Calu3 (cell line): ENCODE data around the gene MYH10. TPM values are rescaled to one million over a fixed set of nuclear protein-coding genes. Genes with fewer than 3 reads are reported as not detected.
"Not testable (repeated sequence)": the region's sequence is repeated elsewhere in the genome, so short reads cannot be mapped to it uniquely, and the experiment has no call there.

Experiments used
- BruUV-seq: library from RNA; stranded (reverse); fragments of 400-500 nt; replicated peaks from 2 replicates; lab custom pipeline; 2021; lab: Mats Ljungman, UMichigan
- CTCF ChIA-PET: fragments of 300-600 bp; sonication (Branson Sonifier 250); formaldehyde crosslinking; loops from one replicate; lab custom pipeline; 2022; ENCODE audit warnings: antibody characterized with exemption; lab: Charles Lee
- DNase-seq: peaks from one replicate; pipeline ENCODE4 v3.0.0; 2022
- H3K27ac Mint-ChIP-seq: one replicate; pipeline ENCODE4 v1.8.0; 2022; ENCODE audit warnings: mixed read lengths; ENCODE audit not compliant: unreplicated experiment
- H3K27me3 Mint-ChIP-seq: one replicate; pipeline ENCODE4 v1.8.0; 2022; ENCODE audit warnings: mixed read lengths; ENCODE audit not compliant: unreplicated experiment
- H3K36me3 Mint-ChIP-seq: one replicate; pipeline ENCODE4 v1.8.0; 2022; ENCODE audit warnings: mild to moderate bottlenecking, moderate library complexity, mixed read lengths; ENCODE audit not compliant: insufficient read depth, unreplicated experiment
- H3K4me1 Mint-ChIP-seq: one replicate; pipeline ENCODE4 v1.8.0; 2022; ENCODE audit warnings: mild to moderate bottlenecking, low read depth, mixed read lengths; ENCODE audit not compliant: unreplicated experiment
- H3K4me3 Mint-ChIP-seq: one replicate; pipeline ENCODE4 v1.8.0; 2022; ENCODE audit warnings: mild to moderate bottlenecking, low read depth, moderate library complexity, mixed read lengths; ENCODE audit not compliant: unreplicated experiment
- H3K9me3 Mint-ChIP-seq: one replicate; pipeline ENCODE4 v1.8.0; 2022; ENCODE audit warnings: low read depth, mixed read lengths; ENCODE audit not compliant: unreplicated experiment
- intact Hi-C: fragments of 100-400 bp; cut with micrococcal nuclease; formaldehyde crosslinking; loops from one replicate; pipeline ENCODE4 v1.10.0; 2022; ENCODE audit not compliant: unreplicated experiment
- total RNA-seq: library from RNA; stranded (reverse); gene quantifications from 2 replicates; pipeline ENCODE4 v1.2.3, GENCODE V29; 2022
- TF ChIP-seq, protein P1 (sequence below): fragments of 200-600 bp; IDR thresholded peaks from one replicate; pipeline ENCODE4 v1.8.0; 2022; ENCODE audit warnings: antibody characterized with exemption; ENCODE audit not compliant: unreplicated experiment

The MYH10 gene
- total RNA-seq, 1 experiment from 2014 or later, result 37.0 TPM

DNA sequence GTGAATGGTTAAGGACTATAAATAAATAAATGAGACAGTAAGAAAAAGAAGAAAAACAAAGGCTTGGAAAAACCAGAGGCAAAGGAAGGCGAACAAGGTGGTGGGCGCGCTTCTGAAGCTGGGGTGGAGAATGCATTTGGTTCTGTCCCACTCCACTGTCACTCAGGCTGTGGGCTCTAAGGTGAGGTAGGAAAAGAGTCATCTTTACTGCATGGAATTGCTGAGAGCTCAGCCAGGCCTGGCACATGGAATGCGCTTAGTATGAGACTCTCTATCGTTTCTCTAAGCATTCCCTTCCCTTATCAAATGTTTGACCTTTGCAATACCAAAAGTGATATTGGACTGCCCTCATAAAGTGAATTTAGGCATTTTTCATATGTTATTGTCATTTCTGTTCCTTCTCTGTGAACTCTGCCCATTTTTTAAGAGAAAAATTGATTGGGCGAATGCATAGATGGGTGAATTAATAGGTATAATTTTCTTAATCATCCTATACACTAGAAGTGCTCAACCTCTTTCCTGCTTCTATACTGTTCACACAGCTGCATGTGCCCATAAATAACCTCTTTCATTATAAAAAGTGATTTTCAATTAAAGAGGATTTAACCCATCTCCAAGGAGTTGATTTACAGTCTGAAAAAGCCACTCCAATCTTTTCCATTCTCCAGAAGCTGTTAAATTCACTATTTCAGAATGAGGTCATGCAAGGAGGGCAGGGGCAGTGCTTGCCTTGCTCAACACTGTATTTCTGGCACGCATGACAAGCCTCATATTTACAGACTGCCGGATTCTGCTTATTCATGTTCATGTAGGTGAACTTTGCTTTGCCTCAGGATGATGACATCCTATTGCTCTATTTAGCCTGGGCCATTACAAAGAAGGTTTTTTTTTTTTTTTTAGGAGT is 87.7 kb downstream of the MYH10 start:
- Mint-ChIP-seq H3K4me3 (no peak overlapping the region), H3K4me1 (no peaks in the 10 kb centered on the region), H3K36me3 (peaks cover 7% of the 10 kb centered on the region), H3K27ac (no peak overlapping the region), H3K27me3 (no peaks in the 10 kb centered on the region), H3K9me3 (no peaks in the 10 kb centered on the region)
- DNase-seq, result no peak
- intact Hi-C loops, result no loop called here
- TF ChIP-seq, protein P1, sequence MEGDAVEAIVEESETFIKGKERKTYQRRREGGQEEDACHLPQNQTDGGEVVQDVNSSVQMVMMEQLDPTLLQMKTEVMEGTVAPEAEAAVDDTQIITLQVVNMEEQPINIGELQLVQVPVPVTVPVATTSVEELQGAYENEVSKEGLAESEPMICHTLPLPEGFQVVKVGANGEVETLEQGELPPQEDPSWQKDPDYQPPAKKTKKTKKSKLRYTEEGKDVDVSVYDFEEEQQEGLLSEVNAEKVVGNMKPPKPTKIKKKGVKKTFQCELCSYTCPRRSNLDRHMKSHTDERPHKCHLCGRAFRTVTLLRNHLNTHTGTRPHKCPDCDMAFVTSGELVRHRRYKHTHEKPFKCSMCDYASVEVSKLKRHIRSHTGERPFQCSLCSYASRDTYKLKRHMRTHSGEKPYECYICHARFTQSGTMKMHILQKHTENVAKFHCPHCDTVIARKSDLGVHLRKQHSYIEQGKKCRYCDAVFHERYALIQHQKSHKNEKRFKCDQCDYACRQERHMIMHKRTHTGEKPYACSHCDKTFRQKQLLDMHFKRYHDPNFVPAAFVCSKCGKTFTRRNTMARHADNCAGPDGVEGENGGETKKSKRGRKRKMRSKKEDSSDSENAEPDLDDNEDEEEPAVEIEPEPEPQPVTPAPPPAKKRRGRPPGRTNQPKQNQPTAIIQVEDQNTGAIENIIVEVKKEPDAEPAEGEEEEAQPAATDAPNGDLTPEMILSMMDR, result no peak
- CTCF ChIA-PET, result no interaction called here
- no TSS peak for BruUV-seq

DNA sequence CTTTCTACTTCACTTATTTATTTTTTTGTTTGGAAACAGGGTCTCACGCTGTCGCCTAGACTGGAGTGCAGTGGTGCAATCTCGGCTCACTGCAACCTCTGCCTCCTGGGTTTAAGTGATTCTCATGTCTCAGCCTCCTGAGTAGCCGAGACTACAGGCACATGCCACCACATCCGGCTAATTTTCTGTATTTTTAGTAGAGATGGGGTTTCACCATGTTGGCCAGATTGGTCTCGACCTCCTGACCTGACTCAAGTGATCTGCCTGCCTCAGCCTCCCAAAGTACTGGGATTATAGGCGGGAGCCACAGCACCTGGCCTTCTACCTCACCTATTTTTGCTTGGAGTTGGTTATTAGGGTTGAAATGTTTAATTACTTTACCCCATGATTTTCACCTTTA is 90.5 kb downstream of the MYH10 start:
- H3K4me1 Mint-ChIP-seq, intact Hi-C loops, H3K36me3 Mint-ChIP-seq, CTCF ChIA-PET, H3K27ac Mint-ChIP-seq, H3K27me3 Mint-ChIP-seq, DNase-seq, H3K4me3 Mint-ChIP-seq, BruUV-seq, H3K9me3 Mint-ChIP-seq: not testable (repeated sequence)

DNA sequence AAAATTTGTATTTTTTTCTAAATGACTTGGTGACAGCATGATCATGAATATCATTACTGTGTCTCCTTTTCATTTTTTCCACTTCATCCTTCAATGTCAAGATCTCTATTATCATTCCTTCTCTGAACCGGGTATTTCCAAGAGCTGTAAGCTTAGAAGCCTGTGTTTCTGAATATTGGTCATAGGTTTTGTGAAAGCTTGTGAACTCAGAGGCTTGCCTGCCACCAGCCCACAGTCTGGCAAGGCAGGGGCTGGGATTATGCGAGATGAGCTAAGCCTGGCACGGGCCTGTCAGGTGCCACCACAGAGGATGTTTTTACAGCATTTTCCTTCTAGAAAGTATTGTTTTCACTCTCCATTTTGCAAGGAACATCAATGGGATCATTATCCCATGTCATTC is 92.8 kb downstream of the MYH10 start:
- TF ChIP-seq, protein P1, result no peak
- Mint-ChIP-seq H3K9me3 (no peaks in the 10 kb centered on the region), H3K27me3 (no peaks in the 10 kb centered on the region), H3K36me3 (no peaks in the 10 kb centered on the region), H3K4me3 (no peak overlapping the region), H3K4me1 (no peaks in the 10 kb centered on the region), H3K27ac (no peak overlapping the region)
- intact Hi-C loops, result no loop called here
- no peak for DNase-seq
- no TSS peak for BruUV-seq
- CTCF ChIA-PET, result no interaction called here

DNA sequence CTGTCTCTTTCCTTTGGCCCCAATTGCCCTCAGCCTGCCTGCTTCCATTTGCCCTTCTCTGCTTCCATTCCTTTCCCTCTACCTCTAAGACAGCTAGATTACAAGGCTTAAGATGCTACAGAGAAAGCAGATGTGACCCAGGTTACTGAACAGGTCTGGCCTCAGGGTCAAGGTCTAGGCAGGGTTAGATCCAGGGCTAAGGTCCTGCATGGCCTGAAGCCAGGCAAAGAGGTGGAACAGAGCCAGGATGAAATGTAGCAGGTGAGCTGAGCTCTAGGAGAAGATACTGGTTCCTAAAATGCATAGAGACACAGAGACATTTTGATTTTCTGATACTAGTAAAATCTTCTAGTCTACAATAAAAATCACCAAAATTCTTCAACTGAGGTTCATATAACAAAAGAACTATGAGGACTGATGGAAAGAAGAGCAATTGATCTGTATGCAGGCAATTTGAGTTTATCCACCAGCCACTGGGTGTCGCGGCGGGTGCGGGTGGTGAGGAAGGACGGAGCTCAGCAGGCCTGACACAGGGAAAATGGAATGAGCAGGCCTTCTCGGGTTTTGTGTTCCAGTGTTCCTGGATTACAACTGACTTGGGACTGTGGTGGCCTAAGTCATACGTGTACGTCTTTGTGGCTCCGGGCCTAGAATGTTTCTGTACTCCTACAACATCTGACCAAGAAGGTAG is 95.9 kb downstream of the MYH10 start:
- no peaks in the 10 kb centered on the region for H3K36me3 Mint-ChIP-seq
- intact Hi-C loops, result no loop called here
- no peak overlapping the region for H3K4me3 Mint-ChIP-seq
- DNase-seq, result no peak
- no peaks in the 10 kb centered on the region for H3K4me1 Mint-ChIP-seq
- CTCF ChIA-PET, result no interaction called here
- H3K27ac Mint-ChIP-seq, result no peak overlapping the region
- TF ChIP-seq, protein P1, result no peak
- no TSS peak for BruUV-seq
- no peaks in the 10 kb centered on the region for H3K27me3 Mint-ChIP-seq
- H3K9me3 Mint-ChIP-seq, result no peaks in the 10 kb centered on the region

DNA sequence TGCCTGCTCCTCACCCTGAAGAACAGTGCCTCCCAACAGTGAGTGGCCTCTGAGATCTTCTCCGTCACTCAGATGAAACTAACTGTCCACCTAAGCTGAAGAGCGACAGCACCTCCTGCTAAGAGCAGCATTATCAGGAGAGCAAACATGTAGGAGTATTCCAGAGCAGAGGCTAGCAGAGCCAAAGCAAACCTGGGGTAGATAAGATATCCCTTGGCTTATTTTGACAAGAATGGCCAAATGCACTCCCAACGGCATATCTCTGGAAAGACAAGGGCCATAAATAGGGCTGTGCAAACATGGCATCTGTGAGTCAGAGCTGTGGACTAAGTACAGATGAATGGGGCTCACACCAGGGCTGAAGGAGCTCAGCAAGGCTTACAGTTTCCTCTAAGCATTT is 98.5 kb downstream of the MYH10 start:
- TF ChIP-seq, protein P1, result no peak
- intact Hi-C loops, result no loop called here
- CTCF ChIA-PET, result no interaction called here
- no peaks in the 10 kb centered on the region for H3K9me3 Mint-ChIP-seq
- H3K4me3 Mint-ChIP-seq, result no peak overlapping the region
- no peaks in the 10 kb centered on the region for H3K36me3 Mint-ChIP-seq
- DNase-seq, result no peak
- no peaks in the 10 kb centered on the region for H3K4me1 Mint-ChIP-seq
- no TSS peak for BruUV-seq
- no peak overlapping the region for H3K27ac Mint-ChIP-seq
- no peaks in the 10 kb centered on the region for H3K27me3 Mint-ChIP-seq
